Large intestine (tissue), 3 donors: Measurements from ENCODE around the gene STAB1. TPM values are rescaled to one million over a fixed set of nuclear protein-coding genes. Genes with fewer than 3 reads are reported as not detected.

Source experiments
- DNase-seq, 2 donors: peaks; one replicate each; pipeline versions ENCODE4 v3.0.0 to v3.0.0-alpha.2; 2013
- H3K27ac ChIP-seq: one replicate; pipeline ENCODE4 v1.5.1; 2013; ENCODE audit warnings: low read length
- H3K27me3 ChIP-seq: 2 replicates; pipeline ENCODE4 v1.6.1; 2013; ENCODE audit warnings: low read length; ENCODE audit not compliant: control insufficient read depth, insufficient read depth
- H3K36me3 ChIP-seq: 2 replicates; pipeline ENCODE4 v1.6.1; 2013; ENCODE audit warnings: low read length; ENCODE audit not compliant: control insufficient read depth, insufficient read depth
- H3K4me1 ChIP-seq: one replicate; pipeline ENCODE4 v1.6.1; 2013; ENCODE audit warnings: low read length; ENCODE audit not compliant: control insufficient read depth, insufficient read depth
- H3K4me3 ChIP-seq: one replicate; pipeline ENCODE4 v1.5.1; 2013; ENCODE audit warnings: low read length
- H3K9me3 ChIP-seq: one replicate; pipeline ENCODE4 v1.6.1; 2013; ENCODE audit warnings: mild to moderate bottlenecking, low read depth, low read length, moderate library complexity; ENCODE audit not compliant: control insufficient read depth
- WGBS: methylation state at CpG from one replicate; pipeline ENCODE4 v1.1.5; 2013; ENCODE audit warnings: low lambda C conversion rate; ENCODE audit not compliant: insufficient coverage; 5-methylcytosine and 5-hydroxymethylcytosine counted together
- polyA plus RNA-seq: library from polyadenylated mRNA; unstranded; fragments of 120-200 nt; gene quantifications from one replicate; pipeline ENCODE4 v1.2.1, GENCODE V29; 2013

Gene STAB1
- polyA plus RNA-seq, 1 donor = 43.5 TPM

DNA sequence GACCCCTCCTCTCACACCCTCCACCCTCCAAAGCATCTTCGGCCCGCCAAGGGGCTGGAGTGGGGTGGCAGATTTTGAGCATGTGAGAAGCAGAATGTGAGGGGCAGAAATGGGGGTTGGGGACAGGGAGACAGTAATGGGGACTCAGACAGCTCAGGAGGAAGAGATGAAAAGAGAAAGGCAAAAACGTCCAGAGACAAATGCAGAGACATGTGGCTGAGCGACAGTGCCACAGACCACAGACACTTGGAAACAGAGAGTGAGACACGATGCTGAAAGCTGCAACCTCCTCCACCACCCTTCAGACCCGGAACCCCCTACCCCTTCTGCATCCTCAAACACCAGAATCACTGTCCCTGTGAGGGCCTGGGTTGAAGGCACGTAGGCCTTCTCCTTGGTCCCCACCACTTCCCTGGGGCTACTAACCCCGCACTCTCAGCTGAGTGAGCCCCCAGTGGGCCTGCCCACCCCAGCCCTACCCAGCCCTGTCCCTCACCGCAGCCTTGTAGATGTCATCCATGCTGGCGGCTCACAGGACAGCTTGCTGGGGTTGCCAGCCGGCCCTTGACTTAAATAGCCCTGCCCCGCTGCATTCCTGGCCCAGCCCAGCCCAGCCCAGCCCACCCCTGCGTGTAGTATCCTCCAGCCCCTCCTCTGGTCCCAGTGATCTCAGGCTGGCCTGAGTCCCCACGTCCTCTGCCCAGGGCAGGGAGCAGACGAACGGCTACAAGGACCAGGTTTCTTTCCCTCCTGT, 41.5 kb upstream of the STAB1 start, which contains the start of gene TNNC1:
TNNC1 (minus strand) TSS at position 546 of the 754 bp plus-strand sequence; CDS start at position 520, 26 bp downstream.
- Histone ChIP-seq H3K27me3 (no peaks in the 10 kb centered on the region), H3K27ac (peak within 1 kb of the TSS; percentile 76), H3K4me3 (peak within 1 kb of the TSS; percentile 98), H3K4me1 (peaks cover 27% of the 10 kb centered on the region), H3K9me3 (no peaks in the 10 kb centered on the region), H3K36me3 (peaks cover 11% of the 10 kb centered on the region)
- DNase-seq = peak in 1 of 2 donors; percentile 14
- WGBS = 100% methylated on average over 1 of the region's 16 CpGs

DNA sequence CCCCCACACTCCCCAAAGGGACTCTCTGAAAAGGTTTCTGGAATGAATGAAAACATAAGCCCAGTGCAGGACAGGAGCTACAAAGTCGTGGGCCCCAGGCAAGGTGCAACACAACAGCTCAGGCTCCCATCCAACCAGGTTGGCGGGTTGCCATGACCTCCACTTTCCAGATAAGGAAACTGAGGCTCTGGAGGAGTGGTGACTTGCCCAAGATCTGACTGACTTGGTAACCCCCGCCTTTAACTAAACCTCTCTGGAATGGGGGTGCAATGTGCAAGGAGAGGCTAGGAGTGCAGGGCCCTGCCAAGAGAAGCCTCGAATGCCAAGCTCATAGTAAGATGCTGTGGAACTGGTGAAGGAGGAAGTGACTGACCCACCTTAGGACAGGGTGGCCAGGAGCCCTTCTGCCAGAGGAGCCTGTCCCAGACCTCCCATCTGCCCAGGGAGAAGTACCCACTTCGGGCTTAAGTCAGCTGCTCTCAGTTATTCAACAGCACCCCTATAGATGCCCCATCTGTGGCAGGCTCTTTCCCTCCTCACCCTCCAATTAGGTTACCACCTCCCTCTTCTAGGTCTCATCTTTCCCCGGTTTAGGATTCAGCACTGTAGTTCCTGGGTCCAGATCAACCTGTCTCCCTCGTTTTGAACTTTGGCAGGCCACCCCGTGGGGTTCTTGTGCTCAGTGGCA, 40.7 kb upstream of the STAB1 start:
- Histone ChIP-seq H3K36me3 (peaks cover 17% of the 10 kb centered on the region), H3K4me1 (peaks cover 27% of the 10 kb centered on the region), H3K9me3 (no peaks in the 10 kb centered on the region), H3K27me3 (no peaks in the 10 kb centered on the region), H3K27ac (no peak overlapping the region), H3K4me3 (peak overlapping the region; percentile 98)
- DNase-seq = no peak
- WGBS = no CpG with 5 or more reads among the region's 8 CpGs

GRCh38 chr3:52454938-52455282, 40.2 kb upstream of the STAB1 start:
- Histone ChIP-seq H3K36me3 (peaks cover 19% of the 10 kb centered on the region), H3K27ac (peak overlapping the region; percentile 76), H3K9me3 (no peaks in the 10 kb centered on the region), H3K4me1 (peaks cover 26% of the 10 kb centered on the region), H3K27me3 (no peaks in the 10 kb centered on the region), H3K4me3 (peak overlapping the region; percentile 98)
- WGBS = no CpG with 5 or more reads among the region's 11 CpGs
- DNase-seq = no peak

- Histone ChIP-seq H3K36me3 (peaks cover 25% of the 10 kb centered on the region), H3K4me3 (peak within 1 kb of the TSS; percentile 98), H3K27me3 (no peaks in the 10 kb centered on the region), H3K27ac (peak within 1 kb of the TSS; percentile 76), H3K9me3 (no peaks in the 10 kb centered on the region), H3K4me1 (peaks cover 22% of the 10 kb centered on the region)
- 20% methylated on average over 1 of the region's 86 CpGs for WGBS
- peak; percentile 81 to 86 for DNase-seq
Observed at GRCh38 chr3:52455283-52456168, 39.6 kb upstream of the STAB1 start, which contains the start of gene NISCH. NISCH (plus strand) TSS chr3:52455604; CDS start chr3:52455642, 38 bp downstream.

GRCh38 chr3:52456169-52456799, 38.9 kb upstream of the STAB1 start:
- H3K27me3 ChIP-seq = no peaks in the 10 kb centered on the region
- peaks cover 22% of the 10 kb centered on the region for H3K4me1 ChIP-seq
- H3K9me3 ChIP-seq = no peaks in the 10 kb centered on the region
- no CpG with 5 or more reads among the region's 13 CpGs for WGBS
- DNase-seq = peak in 1 of 2 donors; percentile 43
- peak overlapping the region; percentile 70 for H3K27ac ChIP-seq
- peaks cover 32% of the 10 kb centered on the region for H3K36me3 ChIP-seq
- H3K4me3 ChIP-seq = peak overlapping the region; percentile 98

GRCh38 chr3:52456800-52457183, 38.3 kb upstream of the STAB1 start:
- no peak for DNase-seq
- H3K27ac ChIP-seq = no peak overlapping the region

DNA sequence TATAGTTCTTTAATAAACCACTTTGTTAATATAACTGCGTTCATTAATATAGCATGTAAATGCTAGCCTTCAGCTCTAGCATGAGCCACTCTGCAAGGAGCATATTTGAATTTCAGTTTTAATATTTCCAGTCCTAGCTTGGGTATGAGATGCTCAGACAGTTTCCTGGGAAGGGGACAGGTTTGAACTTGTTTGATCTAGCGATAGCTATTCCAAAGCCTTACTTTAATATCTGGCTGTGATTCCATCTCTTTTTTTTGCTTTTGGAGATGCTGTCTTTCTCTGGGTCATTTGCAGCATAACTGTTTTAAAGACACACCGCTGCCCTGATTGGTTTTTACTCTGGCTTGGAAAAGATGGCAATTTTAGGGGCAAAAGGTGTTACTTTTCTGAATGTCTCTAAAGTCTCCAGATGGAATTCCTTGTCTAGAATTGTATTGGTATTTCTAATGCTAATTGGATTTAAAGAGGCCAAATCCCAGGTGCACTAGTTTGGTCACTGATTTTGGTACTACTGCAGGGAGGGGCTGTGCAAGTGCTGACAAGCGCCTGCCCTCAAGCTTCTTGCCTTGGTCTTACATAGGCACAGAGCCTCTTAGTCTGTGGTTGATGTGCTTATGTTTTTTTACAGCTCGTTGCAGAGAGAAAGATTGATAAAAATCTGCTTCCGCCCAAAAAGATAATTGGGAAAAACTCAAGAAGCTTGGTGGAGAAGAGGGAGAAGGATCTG, 36.9 kb upstream of the STAB1 start:
- DNase-seq = no peak
- Histone ChIP-seq H3K27ac (no peak overlapping the region), H3K36me3 (peaks cover 42% of the 10 kb centered on the region), H3K27me3 (no peaks in the 10 kb centered on the region), H3K4me1 (peaks cover 17% of the 10 kb centered on the region), H3K9me3 (no peaks in the 10 kb centered on the region), H3K4me3 (no peak overlapping the region)
- 94% methylated on average over 2 of the region's 6 CpGs for WGBS

More at GRCh38 chr3:52456800-52457183, 38.3 kb upstream of the STAB1 start:
- no CpG with 5 or more reads among the region's 5 CpGs for WGBS
- H3K36me3 ChIP-seq = peaks cover 33% of the 10 kb centered on the region
- H3K9me3 ChIP-seq = no peaks in the 10 kb centered on the region
- peak overlapping the region; percentile 98 for H3K4me3 ChIP-seq
- H3K27me3 ChIP-seq = no peaks in the 10 kb centered on the region
- H3K4me1 ChIP-seq = peaks cover 22% of the 10 kb centered on the region

DNA sequence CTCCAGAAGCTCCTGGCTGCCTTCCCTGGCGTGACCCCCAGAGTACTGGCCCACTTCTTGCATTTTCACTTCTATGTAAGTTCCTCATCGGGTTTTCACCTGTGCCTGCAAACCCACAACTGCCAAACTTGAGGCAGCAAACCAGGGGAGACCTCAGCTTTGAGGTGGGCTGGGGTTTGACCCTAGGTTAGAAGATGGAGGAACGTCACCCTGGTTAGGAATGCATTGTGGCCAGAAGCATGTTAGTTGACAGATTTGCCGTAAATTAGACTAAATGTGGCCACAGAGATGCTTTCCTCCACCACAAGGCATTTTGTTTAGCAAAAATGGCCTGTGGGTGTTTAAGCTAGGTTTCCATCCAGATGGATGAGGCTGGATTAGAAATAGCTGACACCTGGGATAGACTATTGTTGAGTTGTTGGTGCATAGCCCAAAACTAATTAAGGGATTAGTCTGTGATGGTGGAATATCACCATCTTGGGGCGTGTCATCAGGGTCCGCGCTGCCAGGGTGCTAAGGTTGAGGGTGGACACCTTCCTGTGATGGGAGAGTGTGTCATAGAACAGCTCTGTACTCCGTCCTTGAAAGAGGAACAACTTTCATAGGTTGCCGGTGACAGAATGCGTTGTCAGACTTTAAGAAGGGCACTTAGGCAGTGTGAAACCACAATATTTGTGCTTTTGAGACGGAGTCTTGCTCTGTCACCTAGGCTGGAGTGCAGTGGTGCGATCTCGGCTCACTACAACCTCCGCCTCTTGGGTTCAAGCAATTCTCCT, 36.2 kb upstream of the STAB1 start:
- no CpG with 5 or more reads among the region's 14 CpGs for WGBS

DNA sequence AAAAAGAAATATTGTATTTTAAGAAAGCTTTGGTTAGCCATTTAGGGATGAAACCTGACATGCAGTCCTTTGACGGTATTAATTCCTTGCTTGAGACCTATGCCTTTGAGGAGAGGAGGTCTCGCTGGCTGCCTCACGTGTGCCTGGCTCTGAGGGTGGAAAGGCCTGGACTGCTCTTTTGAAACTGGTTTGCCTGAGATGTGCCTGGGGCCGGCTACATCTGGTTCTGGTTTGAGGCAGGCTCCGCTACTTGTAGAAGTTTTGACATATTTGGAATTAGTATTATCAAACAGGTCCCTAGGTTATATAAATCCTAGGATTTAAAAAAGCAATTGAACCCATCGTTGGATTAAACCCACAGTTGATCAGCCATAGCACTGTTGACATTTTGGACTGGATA, 33.3 kb upstream of the STAB1 start:
- H3K27me3 ChIP-seq = no peaks in the 10 kb centered on the region
- H3K4me1 ChIP-seq = peaks cover 4% of the 10 kb centered on the region
- H3K27ac ChIP-seq = no peak overlapping the region
- no CpG with 5 or more reads among the region's 6 CpGs for WGBS
- no peak overlapping the region for H3K4me3 ChIP-seq
- H3K36me3 ChIP-seq = peaks cover 63% of the 10 kb centered on the region
- no peaks in the 10 kb centered on the region for H3K9me3 ChIP-seq
- no peak for DNase-seq

More for the DNA sequence above, 36.2 kb upstream of the STAB1 start:
- H3K27ac ChIP-seq = no peak overlapping the region
- H3K4me3 ChIP-seq = no peak overlapping the region
- DNase-seq = no peak
- H3K9me3 ChIP-seq = no peaks in the 10 kb centered on the region
- peaks cover 44% of the 10 kb centered on the region for H3K36me3 ChIP-seq
- no peaks in the 10 kb centered on the region for H3K27me3 ChIP-seq
- peaks cover 12% of the 10 kb centered on the region for H3K4me1 ChIP-seq
